CD4-positive, alpha-beta T cell (primary cell): ENCODE measurements around the gene OR2T27. TPM values are rescaled to one million over a fixed set of nuclear protein-coding genes. Genes with fewer than 3 reads are reported as not detected.

Source experiments
- ATAC-seq: fragments of 200-7000 bp; cut with Tn5 transposase; one replicate; pipeline ENCODE4 v1.10.0; 2022; ENCODE audit warnings: mild to moderate bottlenecking; ENCODE audit not compliant: poor library complexity
- CTCF ChIA-PET: fragments of 350-600 bp; sonication (Branson Sonifier 250); formaldehyde crosslinking; loops from one replicate; lab custom pipeline; 2021; ENCODE audit warnings: antibody characterized with exemption, inconsistent platforms; lab: Charles Lee
- POLR2A ChIA-PET: fragments of 350-600 bp; sonication (Branson Sonifier 250); formaldehyde crosslinking; loops from one replicate; lab custom pipeline; 2021; ENCODE audit warnings: antibody characterized with exemption, inconsistent platforms; lab: Charles Lee
- DNase-seq, 14 experiments: peaks; one replicate each; pipeline ENCODE4 v3.0.0-alpha.2; 2013 to 2020; ENCODE audit warnings: mixed read lengths in 2 of 14
- H3K27ac ChIP-seq, 2 donors: one replicate each; pipeline versions ENCODE4 v1.5.1 to v1.7.0; 2013; ENCODE audit warnings: low read length in 2 of 2, low read depth in 1 of 2, mild to moderate bottlenecking in 1 of 2
- H3K27me3 ChIP-seq, 2 experiments: 1 replicate in 1 of 2; 2 replicates in 1 of 2; pipeline versions ENCODE4 v1.6.1 to v1.7.0; 2013; ENCODE audit warnings: low read length in 2 of 2, control low read depth in 1 of 2, mild to moderate bottlenecking in 1 of 2, moderate library complexity in 1 of 2; ENCODE audit not compliant: insufficient read depth in 2 of 2, control insufficient read depth in 1 of 2
- H3K36me3 ChIP-seq: one replicate; pipeline ENCODE4 v1.6.1; 2013; ENCODE audit warnings: low read length, control low read depth; ENCODE audit not compliant: insufficient read depth
- H3K4me1 ChIP-seq: one replicate; pipeline ENCODE4 v1.6.1; 2013; ENCODE audit warnings: low read length, control low read depth; ENCODE audit not compliant: insufficient read depth
- H3K4me3 ChIP-seq: one replicate; pipeline ENCODE4 v1.5.1; 2013; ENCODE audit warnings: mild to moderate bottlenecking, low read length, moderate library complexity
- H3K9me3 ChIP-seq, 2 experiments: 1 replicate in 1 of 2; 2 replicates in 1 of 2; pipeline versions ENCODE4 v1.6.1 to v1.7.0; 2013; ENCODE audit warnings: low read length in 2 of 2, mild to moderate bottlenecking in 2 of 2, control low read depth in 1 of 2, moderate library complexity in 1 of 2; ENCODE audit not compliant: control insufficient read depth in 1 of 2, insufficient read depth in 1 of 2
- H3K27ac Mint-ChIP-seq: one replicate; pipeline ENCODE4 v1.8.0; 2020; ENCODE audit warnings: mixed read lengths
- H3K27me3 Mint-ChIP-seq: one replicate; pipeline ENCODE4 v1.8.0; 2021; ENCODE audit warnings: mixed read lengths
- H3K36me3 Mint-ChIP-seq: one replicate; pipeline ENCODE4 v1.8.0; 2021; ENCODE audit warnings: low read depth, mixed read lengths
- H3K4me1 Mint-ChIP-seq: one replicate; pipeline ENCODE4 v1.8.0; 2021; ENCODE audit warnings: low read depth, mixed read lengths
- H3K4me3 Mint-ChIP-seq: one replicate; pipeline ENCODE4 v1.8.0; 2020; ENCODE audit warnings: mild to moderate bottlenecking, mixed read lengths
- H3K9me3 Mint-ChIP-seq: one replicate; pipeline ENCODE4 v1.8.0; 2020; ENCODE audit warnings: mixed read lengths
- CTCF ChIP-seq: fragments of 200-600 bp; IDR thresholded peaks from one replicate; pipeline ENCODE4 v1.8.0; 2022; ENCODE audit warnings: antibody characterized with exemption, mild to moderate bottlenecking
- intact Hi-C, 2 experiments: fragments of 100-400 bp; cut with DNase I in 1 of 2; cut with micrococcal nuclease in 1 of 2; formaldehyde crosslinking; loops; one replicate each; pipeline versions ENCODE4 v1.15.1 to v1.9.0; 2023 to 2025; cut with DNase I, micrococcal nuclease
- total RNA-seq, 174 experiments: library from RNA in 2 of 174; stranded (reverse) in 2 of 174; gene quantifications; one replicate each; pipeline ENCODE4 v1.2.3 and lab custom pipeline; 2021 to 2026

OR2T27 gene
- total RNA-seq, 2 experiments from 2014 or later: not detected

- Histone ChIP-seq H3K4me3 (no peak overlapping the region), H3K27ac (no peak overlapping the region), H3K4me1 (no peaks in the 10 kb centered on the region), H3K27me3 (no peaks in the 10 kb centered on the region), H3K9me3 (no peaks in the 10 kb centered on the region), H3K36me3 (no peaks in the 10 kb centered on the region)
- no peak overlapping the region for H3K27ac Mint-ChIP-seq
- no peaks in the 10 kb centered on the region for H3K4me1 Mint-ChIP-seq
- intact Hi-C loops: loop anchor here (2.0 to 5.0 kb wide), 2 partner anchors 185 to 186 kb away; no protein-coding TSS in a partner anchor
- no peaks in the 10 kb centered on the region for H3K27me3 Mint-ChIP-seq
- no peak for DNase-seq
- H3K4me3 Mint-ChIP-seq: no peak overlapping the region
- TF ChIP-seq CTCF: no peak
- ChIA-PET CTCF (no interaction called here), POLR2A (no interaction called here)
- no peaks in the 10 kb centered on the region for H3K36me3 Mint-ChIP-seq
- no peaks in the 10 kb centered on the region for H3K9me3 Mint-ChIP-seq
- ATAC-seq: no peak
Observed at GRCh38 chr1:248621770-248622169, 33.6 kb downstream of the OR2T27 start.

GRCh38 chr1:248618878-248619277 lies 36.5 kb downstream of the OR2T27 start:
- Histone ChIP-seq H3K4me1 (no peaks in the 10 kb centered on the region), H3K27ac (no peak overlapping the region), H3K9me3 (no peaks in the 10 kb centered on the region), H3K4me3 (no peak overlapping the region), H3K27me3 (no peaks in the 10 kb centered on the region), H3K36me3 (no peaks in the 10 kb centered on the region)
- Mint-ChIP-seq H3K9me3 (no peaks in the 10 kb centered on the region), H3K36me3 (no peaks in the 10 kb centered on the region), H3K27ac (no peak overlapping the region), H3K4me3 (no peak overlapping the region), H3K4me1 (no peaks in the 10 kb centered on the region), H3K27me3 (no peaks in the 10 kb centered on the region)
- ChIA-PET POLR2A (interaction anchor here (1.0 kb wide), 1 partner anchor 9 kb away, joined by 3 read pairs; no protein-coding TSS in a partner anchor), CTCF (no interaction called here)
- DNase-seq (peak in 13 of 14 experiments; percentile 5 to 52 (median 43)), ATAC-seq (no peak)
- intact Hi-C loops: no loop called here
- peak; percentile 62 for TF ChIP-seq CTCF

DNA sequence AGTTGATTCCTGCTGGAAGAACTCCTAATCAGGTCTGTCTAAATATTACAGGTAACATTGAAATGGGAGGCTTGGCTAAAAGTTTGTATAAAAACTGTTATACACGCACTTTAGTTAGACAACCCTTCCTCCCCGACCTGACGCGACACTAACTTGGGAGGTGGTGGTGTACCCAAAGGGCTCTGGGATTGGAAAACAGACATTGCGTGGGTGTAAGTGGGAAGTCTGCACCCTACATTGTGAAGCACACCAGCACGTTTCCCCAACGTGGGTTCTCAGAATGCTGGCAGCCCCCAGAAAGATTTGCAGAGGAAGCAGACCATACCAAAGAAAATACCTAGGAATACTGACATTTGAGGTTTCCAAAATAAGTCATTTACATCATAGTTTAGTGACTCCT lies 37.2 kb downstream of the OR2T27 start:
- POLR2A ChIA-PET: interaction anchor here (1.0 kb wide), 1 partner anchor 10 kb away, joined by 3 read pairs; no protein-coding TSS in a partner anchor
- no peak overlapping the region for H3K4me3 ChIP-seq
- H3K4me1 ChIP-seq: no peaks in the 10 kb centered on the region
- Mint-ChIP-seq H3K4me3 (no peak overlapping the region), H3K27me3 (no peaks in the 10 kb centered on the region), H3K4me1 (no peaks in the 10 kb centered on the region), H3K9me3 (no peaks in the 10 kb centered on the region), H3K36me3 (no peaks in the 10 kb centered on the region), H3K27ac (no peak overlapping the region)
- H3K27ac ChIP-seq: no peak overlapping the region
- H3K27me3 ChIP-seq: no peaks in the 10 kb centered on the region
- DNase-seq (no peak), ATAC-seq (no peak)
- no peaks in the 10 kb centered on the region for H3K9me3 ChIP-seq
- CTCF ChIA-PET: no interaction called here
- H3K36me3 ChIP-seq: no peaks in the 10 kb centered on the region
- no peak for TF ChIP-seq CTCF
- intact Hi-C loops: no loop called here
